ENCODE data around the gene CCDC183.
"Not testable (repeated sequence)": the region's sequence is repeated elsewhere in the genome, so short reads cannot be mapped to it uniquely, and the experiment has no call there.

The CCDC183 gene

DNA sequence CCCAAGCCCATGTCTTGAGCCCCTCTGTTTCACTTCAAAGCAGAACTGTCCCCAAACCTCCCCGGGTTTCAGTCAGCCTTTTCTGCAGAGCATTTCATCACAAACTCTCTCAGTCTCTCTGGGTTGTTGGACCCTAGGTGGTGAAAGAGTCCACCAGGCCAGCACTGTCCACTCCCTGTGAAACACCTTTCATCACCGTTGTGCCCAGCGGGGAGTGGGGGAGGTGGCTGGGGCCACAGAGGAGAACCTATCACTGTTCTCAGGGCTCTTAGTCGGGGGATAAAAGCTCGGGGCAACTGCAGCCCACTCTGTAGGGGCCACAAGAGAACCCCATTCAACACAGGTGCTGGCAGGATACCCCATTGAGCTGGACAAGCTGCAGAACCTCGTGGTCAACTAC, 6.2 kb downstream of the CCDC183 start:
- DNase-seq (ENCODE audit: low read depth), result no peak

- DNase-seq (ENCODE audit: low read depth), result not testable (repeated sequence)
Measured at GRCh38 chr9:136803009-136803550, 6.9 kb downstream of the CCDC183 start.

GRCh38 chr9:136803551-136804508, 7.7 kb downstream of the CCDC183 start:
- DNase-seq (ENCODE audit: low read depth), result no peak

DNA sequence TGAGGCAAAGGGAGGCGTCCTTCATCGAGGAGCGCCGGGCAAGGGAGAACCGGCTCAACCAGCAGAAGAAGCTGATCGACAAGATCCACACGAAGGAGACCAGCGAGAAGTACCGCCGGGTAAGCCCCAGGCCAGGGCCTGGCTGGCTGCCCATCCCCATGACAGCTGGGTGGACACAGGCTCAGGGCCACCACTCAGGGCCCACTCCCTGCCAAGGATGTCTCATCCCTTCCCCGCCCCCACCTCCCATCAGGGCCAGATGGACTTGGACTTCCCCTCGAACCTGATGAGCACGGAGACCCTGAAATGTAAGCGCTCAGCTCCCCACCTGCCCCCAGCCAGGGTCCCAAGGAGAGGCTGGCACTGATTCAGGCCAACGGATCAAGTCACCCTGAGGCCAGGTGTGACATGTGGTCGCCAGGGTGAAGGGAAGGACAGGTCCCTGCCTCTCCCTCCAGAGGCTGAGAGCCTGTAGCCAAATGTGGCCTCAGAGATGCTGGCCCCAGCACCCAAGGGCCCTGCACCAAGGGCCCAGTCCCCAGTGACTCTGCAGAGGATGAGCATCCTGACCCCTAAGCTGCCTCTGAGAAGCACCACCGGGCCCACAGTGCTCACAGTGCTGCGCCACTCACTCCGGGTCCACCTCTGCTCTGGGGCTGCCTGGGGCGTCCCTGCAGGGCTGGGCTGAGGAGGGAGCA, 8.5 kb downstream of the CCDC183 start:
- no peak for DNase-seq (ENCODE audit: low read depth)

GRCh38 chr9:136805207-136805740, 9.1 kb downstream of the CCDC183 start:
- no peak for DNase-seq (ENCODE audit: low read depth)

DNA sequence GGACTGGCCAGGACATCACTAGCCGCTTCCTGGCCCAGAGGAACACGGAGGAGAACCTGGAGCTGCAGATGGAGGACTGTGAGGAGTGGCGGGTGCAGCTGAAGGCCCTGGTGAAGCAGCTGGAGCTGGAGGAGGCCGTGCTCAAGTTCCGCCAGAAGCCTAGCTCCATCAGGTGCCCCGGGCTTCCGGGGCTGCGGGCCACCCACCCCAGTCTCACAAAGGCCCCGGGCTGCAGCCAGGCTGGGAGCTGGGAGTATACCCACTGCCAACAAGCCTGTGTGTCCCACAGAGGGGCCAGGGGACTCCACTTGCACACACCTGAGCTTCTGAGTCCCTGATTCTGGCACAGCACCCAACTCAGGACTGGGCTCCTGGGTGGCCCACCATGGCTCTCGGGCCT, 9.9 kb downstream of the CCDC183 start:
- no peak for DNase-seq (ENCODE audit: low read depth)

- DNase-seq (ENCODE audit: low read depth), result no peak
Measured at GRCh38 chr9:136806631-136807201, 10.6 kb downstream of the CCDC183 start.

DNA sequence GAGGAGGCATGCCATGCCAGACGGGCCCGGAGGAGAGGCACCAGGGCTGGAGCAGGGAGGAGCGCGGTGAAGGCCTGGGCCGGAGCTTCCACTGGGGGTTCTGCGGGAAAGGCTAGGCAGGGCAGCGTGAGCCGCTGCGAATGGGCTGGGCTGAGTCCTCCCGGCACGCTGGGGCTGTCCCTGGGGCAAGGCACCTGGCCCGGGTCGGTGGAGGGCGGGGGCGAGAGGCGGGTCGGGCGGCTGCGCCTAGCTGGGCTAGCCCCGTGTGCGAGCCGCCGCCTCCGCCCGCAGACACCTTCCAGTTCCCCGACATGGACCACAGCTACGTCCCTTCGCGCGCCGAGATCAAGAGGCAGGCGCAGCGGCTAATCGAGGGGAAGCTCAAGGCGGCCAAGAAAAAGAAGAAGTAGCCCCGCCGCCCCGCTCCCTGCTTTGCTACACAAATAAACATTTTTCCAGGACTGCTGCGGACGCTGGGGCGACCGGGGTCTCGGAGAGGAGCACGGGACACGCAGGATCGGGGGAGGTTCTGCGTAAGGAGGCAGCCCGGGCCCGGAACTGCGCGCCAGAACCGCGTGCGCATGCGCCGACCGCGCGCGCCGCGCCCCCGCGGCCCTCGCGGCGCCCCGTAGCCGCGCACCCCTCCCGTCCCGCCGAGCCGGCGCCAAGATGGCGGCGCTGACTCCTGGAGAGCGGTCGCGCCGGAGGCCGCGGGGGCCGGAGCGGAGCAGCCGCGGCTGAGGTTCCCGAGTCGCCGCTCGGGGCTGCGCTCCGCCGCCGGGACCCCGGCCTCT, 11.3 kb downstream of the CCDC183 start, which contains the start of gene RABL6:
Gene RABL6 (plus strand): TSS at position 668 of the 794 bp plus-strand sequence. CDS start 249 bp downstream, outside the sequence.
- DNase-seq (ENCODE audit: low read depth), result peak; percentile 53

- no peak for DNase-seq (ENCODE audit: low read depth)
Measured at GRCh38 chr9:136808075-136808805, 12.1 kb downstream of the CCDC183 start.

DNA sequence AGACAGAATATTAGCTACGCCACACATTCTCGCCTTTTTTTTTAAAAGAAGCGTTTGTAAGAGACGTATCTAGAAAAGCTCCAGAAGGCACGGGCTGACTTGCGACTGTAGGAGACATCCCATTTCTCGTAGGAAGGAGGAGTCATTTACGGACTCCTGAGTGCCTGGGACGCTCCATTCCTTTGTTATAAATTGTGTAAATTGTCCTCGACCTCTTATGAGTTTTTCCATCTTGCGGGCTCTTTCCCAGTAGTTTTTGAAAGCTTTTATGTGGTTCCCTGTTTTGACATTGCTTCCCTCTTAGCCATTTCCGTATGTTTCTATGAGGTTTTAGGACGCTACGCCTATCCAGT, 12.6 kb downstream of the CCDC183 start:
- no peak for DNase-seq (ENCODE audit: low read depth)

- DNase-seq (ENCODE audit: low read depth), result no peak
Measured at GRCh38 chr9:136814725-136815421, 18.7 kb downstream of the CCDC183 start.

DNA sequence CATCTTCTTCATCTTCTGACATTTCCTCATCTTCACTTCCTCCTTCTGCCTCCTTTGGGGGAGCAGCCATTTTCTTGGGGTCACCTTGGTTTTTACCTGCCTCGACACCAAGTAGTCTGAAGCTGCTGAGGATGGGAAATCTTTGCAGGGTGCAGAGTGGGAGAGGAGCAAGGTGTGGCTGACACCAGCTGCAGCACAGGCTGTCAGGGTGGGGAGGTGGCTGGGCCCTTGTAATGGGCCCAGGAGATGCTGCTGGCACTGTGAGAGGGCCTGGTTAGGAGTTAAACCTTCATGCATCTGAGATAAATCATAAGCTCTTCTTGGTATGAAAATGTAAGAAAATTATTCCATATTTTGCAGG, 19.3 kb downstream of the CCDC183 start:
- DNase-seq (ENCODE audit: low read depth), result no peak

GRCh38 chr9:136820971-136821825, 25.1 kb downstream of the CCDC183 start:
- DNase-seq (ENCODE audit: low read depth), result no peak

- DNase-seq (ENCODE audit: low read depth), result no peak
Measured at GRCh38 chr9:136821826-136822544, 25.8 kb downstream of the CCDC183 start.

- DNase-seq (ENCODE audit: low read depth), result no peak
Measured at GRCh38 chr9:136823136-136824046, 27.3 kb downstream of the CCDC183 start.

- DNase-seq (ENCODE audit: low read depth), result no peak
Measured at GRCh38 chr9:136824496-136825225, 28.5 kb downstream of the CCDC183 start.

Data from stimulated activated CD8-positive, alpha-beta memory T cell treated with anti-CD3 and anti-CD28 coated beads, Interleukin-15, amount 100 ng/mL, for 1 hour (primary cell).